GM18499 (cell line): ENCODE measurements around the gene BPIFB3.

ENCODE experiments used
- ATAC-seq: cut with Tn5 transposase; IDR thresholded peaks from one replicate; pipeline ENCODE4 v1.9.1; 2021; ENCODE audit warnings: moderate number of reproducible peaks; ENCODE audit not compliant: insufficient read depth, unreplicated experiment

The BPIFB3 gene

DNA sequence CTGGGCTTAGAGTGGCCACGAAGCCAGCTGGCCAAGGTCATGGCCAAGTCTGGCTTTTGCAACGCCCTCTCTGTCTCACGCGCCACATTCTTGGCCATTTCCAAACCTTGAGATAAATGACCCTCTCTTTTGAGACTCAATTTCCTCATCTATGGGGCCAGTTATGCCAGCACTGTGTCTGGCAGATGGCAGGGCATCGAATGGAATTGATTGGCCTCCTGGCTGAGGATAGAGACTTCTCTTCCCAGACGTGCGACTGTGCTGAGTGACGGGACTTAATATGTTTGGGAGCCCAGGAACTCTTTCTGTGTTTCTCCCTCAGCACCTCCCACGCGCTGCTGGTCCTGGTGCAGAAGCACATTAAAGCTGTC is 38.6 kb upstream of the BPIFB3 start:
- no peak for ATAC-seq

DNA sequence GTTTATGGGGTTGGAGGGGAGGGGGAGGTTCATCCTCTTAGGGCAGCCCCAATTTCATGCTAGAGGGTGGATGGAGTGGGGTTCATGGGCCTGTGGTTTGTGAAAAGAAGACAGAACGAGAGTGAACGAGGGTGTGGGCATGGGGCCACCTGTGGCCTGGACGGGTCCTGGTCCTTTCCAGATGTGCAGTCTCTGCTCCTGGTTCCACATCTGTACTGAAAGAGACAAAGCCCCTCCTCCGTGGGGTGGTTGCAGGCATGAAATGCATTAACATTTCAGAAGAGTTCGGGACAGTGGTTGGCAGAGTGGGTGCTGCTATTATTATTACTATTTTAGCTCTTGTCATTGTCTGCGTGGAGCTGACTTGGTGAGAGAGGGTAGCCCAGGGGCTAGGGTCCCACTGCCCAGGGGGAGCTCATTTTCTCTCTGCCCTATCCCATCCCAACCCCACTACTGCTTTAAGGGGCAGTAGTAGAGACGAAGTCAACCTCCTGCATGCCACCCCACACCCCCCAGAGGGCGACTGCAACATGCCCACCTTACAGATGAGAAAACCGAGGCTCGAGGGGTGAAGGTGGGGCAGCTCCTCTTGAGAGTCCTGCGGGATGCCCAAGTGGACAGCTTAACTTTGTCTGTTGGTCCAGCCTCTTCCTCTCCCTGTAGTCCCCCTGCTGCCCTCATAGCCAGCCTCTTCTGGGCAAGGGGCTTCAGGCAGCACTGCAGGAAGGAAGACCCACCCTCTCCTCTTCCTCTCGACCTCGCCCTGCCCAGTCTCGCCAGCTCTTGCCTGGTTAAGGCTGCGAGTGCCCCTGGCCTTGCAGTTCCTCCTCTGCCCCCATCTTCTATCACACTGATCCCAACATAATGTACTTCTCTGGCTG is 37.8 kb upstream of the BPIFB3 start:
- ATAC-seq = no peak

DNA sequence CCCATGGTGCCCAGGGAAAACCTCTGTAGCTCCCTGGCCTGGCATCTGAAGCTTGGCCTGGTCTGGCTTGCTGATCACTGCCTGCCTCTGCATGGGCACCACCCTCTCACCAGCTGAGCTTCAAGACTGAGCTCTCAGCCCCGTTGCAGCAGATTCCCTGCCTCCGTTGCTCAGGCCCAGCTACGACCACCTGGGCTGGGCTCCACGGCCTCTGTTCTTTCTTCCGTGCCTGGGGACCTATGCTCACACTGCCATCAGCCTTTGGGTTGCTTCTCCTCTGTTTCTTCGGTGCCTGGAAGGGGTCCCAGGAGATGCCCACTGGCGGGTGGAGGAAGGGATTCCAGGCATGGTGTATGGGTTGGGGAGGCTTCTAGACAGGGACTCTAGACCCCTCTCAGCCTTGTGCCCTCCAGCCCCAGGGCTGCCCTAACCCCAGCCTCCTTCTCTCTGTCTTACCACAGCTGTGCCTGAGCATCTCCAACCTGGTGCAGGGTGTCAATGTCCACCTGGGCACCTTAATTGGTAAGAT is 37.1 kb upstream of the BPIFB3 start:
- ATAC-seq = no peak

DNA sequence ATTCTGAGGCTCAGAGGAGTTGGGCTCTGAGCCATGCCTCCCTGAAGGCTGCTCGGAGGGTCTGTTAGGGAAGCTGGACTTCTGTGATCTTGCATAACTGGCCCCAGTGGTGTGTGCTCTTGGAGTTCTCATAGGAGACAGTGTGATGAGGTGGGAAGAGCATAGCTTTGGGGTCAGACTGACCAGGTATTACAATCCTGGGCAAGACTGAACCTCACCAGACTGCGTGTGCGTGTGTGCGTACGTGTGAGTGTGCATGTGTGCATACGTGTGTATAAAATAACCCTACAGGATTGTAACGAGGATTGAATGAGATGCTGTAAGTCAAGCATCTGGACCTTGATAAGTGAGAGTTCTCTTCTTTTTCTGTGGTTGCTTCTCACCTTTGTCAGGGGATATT is 36.2 kb upstream of the BPIFB3 start:
- ATAC-seq = no peak

DNA sequence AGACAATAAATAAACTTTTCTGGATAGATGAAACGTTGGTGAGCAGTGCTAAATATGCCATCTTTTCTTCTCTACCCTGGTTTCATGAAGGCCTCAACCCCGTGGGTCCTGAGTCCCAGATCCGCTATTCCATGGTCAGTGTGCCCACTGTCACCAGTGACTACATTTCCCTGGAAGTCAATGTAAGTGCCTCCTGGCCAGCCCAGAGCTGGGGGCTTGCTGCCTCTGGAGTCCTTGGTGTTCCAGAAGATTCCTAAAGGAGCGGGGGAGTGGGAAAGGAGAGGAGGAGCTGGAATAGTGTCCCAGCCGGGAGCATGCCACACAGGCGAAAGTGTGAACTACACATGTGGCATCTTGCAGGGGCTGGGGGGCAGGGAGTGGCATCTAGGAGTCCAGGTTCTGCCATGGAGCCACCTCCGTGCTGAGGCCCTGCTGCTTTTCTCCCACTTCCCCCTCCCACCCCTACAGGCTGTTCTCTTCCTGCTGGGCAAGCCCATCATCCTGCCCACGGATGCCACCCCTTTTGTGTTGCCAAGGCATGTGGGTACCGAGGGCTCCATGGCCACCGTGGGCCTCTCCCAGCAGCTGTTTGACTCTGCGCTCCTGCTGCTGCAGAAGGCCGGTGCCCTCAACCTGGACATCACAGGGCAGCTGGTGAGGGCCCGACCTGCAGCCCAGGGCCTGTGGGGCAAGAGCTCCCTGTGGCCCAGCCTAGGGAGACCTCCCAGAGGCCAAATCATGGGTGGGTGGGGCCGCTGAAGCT is 35.4 kb upstream of the BPIFB3 start:
- ATAC-seq = no peak

DNA sequence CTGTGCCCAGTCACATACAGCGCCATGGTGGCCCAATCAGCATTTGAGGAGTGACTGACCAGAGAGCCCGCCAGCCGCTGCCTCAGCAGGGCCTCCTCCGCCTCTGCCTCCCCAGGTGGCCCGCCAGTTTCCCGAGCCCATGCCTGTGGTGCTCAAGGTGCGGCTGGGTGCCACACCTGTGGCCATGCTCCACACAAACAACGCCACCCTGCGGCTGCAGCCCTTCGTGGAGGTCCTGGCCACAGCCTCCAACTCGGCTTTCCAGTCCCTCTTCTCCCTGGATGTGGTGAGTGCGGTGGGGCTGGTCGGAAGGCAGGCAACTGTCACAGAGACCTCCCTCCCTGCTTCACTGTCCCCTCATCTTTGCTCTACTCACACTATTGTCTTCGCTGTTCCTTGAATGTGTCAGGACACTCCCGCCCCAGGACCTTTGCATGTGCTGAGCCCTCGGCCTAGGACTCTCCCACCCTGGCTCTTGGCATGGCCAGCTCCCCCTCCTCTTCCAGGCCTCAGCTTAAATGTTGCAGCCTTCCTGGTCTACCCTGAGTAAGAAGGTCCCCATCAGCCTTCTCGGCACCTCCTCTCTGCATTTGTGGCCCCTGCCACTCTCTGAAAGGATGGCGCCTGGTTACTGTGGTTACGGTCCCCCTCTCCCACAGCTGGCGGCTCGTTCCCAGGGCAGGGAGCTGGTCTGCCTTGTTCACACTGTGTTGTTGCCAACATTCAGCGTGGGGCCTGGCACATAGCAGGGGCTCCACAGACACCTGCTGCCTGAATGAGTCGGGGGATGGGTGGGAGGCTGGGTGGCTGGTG is 34.0 kb upstream of the BPIFB3 start:
- ATAC-seq = no peak

DNA sequence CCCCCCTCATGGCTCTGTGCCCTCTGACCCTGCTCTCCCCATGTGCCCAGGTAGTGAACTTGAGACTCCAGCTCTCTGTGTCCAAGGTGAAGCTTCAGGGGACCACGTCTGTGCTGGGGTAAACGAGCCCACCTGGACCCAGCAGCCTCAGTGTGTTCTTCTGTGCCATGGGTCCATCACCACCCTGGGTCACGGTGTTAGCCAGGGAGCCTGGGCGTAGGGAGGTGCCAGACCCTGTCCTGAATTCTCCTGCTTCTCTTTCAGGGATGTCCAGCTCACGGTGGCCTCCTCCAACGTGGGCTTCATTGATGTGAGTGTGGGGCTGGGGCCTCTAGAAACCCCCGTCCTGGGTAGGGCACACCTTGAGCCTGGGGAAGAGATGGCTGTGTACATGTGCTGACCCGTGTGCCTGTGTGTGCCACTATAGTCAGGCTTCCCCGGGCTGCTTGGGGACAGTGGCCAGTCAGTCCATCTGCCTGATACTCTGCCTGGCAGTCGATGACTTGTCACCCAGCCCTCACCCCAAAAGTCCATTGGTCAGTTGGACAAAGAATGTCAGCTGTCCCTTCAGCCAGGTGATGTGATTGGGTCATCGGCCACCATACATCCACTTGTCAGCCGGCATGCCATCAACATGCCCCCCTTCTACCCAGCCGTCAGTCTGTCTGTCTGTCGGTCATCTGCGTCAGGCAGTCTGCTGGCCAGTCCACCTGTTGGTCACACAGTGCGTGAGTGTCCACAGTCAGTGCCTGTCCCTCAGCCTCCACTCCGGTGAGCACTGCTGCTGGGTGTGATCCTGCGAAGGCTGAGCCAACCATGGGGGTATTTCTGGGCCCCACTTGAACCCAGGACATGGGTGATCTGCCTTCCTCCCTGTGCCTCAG is 33.2 kb upstream of the BPIFB3 start:
- ATAC-seq = no peak

DNA sequence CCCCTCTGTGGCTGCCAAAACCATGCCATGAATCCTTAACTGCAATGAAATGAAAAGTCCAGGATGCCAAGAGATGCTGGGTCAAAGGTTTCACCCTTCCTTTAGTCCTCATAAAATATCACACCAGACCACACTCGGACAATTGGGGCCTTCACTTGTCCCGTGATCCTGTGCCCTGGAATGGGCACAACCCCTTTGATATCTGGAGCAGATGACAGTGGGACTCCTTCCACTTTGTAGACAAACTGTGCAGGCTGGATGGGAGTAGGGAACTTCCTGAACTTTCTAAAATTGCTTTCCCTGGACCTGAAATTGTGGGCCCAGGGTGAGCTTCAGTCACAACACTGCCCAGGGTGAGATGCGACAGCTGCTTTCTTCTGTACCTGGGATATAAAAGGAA is 31.8 kb upstream of the BPIFB3 start:
- ATAC-seq = no peak

DNA sequence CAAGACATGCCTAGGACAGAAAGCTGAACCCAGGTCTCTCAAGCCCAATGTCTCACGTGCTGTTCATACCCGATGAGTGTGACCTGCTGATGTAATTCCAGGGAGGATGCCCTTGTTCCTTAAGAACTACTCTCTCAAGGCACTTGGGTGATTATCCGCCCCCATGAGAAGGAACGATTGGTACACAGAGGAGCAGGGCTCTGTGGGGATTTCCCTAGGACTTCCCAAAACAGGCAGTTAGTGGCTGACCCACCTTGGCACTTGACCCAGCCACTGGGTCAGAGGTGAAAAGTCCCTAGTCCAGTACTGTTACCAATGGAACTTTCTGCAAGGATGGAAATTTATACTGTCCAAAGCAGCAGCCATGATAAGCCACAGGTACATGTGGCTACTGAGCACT is 31.4 kb upstream of the BPIFB3 start:
- ATAC-seq = no peak

DNA sequence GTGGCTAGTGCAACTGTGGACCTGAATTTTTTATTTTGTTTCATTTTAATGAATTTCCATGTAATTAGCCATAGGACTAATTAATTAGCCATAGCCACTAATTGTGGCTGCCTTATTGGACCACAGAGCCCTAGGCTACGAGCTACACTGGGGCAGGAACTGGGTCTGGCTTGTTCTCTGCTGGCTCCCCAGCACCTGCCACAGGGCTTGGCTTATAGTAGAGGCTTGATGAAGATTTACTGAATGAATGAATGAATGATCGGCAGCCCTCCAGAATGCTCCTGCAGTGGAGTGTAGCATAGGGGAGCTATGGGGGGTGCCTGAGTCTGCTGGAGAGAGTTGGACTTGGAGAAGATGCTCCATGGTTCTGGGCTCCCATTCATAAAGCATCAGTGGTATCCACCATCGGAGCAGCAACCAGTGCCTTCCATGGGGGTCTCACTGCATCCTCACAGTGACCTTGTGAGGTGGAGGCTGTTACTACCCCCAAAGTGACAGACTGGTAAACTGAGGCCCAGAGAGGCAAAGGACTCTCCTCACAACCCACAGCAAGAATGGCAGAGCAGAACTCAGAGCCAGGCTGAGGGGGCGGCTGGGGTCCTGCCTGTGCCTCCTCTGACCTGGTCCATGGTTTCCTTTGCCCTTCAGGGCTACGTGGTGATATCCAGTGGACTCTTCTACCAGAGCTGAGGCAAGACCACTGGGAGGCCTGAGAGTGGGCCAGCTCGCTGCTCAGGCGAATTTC is 30.8 kb upstream of the BPIFB3 start:
- ATAC-seq = no peak

DNA sequence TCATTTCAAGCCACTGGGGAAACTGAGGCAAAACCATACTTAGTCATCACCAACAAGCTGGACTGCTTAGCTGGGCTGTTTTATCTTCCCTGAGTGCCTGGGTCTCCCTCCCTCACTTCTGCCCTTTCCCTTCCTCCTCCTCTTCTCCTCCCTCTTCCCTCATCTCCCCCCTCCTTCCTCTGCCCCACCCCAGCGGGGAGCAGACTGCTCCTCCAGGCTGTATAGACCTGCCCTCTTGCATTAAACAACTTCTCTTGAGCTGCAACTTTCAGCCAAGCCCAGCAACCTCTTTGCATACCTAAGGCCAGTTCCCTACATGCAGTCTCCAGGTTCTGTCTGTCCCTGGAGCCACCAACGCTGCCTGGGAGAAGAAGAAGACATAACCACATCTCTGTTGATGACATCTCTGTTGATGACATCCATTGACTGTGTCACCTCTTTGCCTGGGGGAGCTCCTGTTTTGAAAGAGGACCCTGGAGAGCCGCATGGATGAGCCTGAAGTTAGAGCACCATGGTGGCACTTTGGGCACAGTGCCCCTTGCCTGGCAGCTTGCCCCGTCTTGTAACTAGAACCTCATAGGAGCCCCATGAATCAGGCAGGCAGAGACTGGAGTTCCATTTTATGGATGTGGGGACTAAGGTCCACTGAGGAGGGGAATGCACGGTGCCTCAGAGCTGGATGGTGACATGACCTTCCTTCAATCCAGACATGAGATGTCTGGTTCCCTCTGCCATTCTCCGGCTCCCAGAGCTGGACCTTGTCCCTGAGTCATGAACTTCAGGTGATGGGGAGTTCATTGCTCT is 30.1 kb upstream of the BPIFB3 start:
- no peak for ATAC-seq

DNA sequence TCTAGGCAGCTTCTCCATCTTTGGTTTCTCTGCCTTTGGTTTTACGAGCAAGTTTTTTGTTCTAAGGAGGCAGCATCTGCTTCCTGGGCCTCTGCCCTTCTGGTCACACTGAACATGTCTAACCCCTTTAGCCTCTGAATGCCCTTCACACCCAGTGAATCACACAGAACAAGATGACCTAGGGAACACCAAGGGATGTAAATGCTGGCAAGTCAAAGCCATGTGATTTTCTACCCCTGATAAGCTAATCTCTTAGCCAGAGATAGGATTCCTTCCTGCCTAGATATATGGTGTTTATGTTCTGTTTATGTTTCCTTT is 29.5 kb upstream of the BPIFB3 start:
- no peak for ATAC-seq

DNA sequence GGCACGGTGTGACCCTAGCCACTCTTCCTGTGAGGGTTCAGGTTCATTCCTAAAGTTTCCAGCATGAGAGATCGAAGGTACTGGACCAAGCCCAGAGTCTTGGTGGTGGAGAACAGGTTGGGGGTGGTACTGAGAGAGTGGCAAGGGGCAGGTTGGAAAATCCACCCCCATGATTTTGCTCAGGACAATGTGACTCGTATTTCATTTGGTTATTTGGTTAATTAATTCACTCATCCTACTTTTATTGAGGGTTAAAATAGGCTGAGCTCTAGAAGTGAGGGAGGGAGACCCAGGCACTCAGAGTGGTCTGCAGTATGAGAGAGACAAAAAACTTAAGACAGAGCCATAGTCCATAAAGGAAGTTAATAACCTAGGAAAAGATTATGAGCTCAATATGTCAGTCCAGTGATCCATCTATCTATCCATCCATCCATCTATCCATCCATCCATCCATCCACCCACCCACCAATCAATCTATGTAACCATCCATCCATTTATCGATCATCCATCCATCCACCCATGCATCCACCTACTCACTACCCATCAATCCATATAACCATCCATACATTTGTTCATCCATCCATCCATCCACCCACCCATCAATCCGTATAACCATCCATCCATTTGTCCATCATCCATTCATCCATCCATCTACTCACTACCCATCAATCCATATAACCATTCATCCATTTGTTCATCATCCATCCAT is 28.9 kb upstream of the BPIFB3 start:
- ATAC-seq = no peak

DNA sequence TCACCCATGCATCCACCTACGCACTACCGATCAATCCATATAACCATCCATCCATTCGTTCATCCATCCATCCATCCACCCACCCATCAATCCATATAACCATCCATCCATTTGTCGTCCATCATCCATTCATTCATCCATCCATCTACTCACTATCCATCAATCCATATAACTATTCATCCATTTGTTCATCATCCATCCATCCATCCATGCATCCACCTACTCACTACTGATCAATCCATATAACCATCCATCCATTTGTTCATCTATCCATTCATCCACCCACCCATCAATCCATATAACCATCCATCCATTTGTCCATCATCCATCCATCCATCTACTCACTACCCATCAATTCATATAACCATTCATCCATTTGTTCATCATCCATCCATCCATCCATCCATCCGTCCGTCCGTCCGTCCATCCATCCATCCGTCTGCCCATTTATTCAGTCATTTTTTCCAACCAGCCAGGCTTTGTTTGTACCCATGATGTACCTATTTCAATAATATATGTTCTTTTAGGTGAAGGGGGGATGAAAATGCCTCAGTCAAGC is 28.3 kb upstream of the BPIFB3 start:
- no peak for ATAC-seq

DNA sequence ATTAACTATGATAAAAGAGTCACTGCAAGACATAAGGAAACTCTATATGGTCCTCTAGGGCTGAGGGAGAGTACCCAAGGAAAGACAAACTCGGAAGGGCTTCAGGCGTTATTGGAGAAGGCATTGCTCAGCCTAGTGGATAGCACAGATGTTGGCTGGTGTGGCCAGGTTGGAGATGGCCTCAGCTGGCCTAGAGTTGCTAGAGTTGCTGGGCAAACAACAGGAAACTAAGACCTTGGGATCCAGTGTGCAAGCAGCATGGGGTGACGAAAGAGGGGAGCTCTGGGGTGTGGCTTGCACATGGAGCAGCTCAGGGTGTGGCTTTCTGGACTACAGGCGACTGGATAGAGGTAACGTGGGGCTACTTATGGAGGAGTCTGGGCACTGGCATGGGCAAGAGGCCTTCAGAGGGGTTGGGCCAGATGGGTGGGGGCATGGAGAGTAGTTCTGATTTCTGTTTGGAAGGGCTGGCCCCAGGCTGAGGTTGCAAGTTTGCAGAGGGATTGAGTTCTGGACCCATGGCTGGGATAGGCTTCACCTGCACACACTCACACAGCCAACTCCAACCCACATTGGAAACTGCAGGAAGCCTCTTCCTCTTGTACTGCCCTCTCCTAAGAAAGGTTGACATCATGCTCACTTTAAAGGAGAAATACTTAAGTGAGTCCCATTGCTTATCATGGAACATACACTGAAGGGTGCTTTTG is 27.5 kb upstream of the BPIFB3 start:
- ATAC-seq = no peak

DNA sequence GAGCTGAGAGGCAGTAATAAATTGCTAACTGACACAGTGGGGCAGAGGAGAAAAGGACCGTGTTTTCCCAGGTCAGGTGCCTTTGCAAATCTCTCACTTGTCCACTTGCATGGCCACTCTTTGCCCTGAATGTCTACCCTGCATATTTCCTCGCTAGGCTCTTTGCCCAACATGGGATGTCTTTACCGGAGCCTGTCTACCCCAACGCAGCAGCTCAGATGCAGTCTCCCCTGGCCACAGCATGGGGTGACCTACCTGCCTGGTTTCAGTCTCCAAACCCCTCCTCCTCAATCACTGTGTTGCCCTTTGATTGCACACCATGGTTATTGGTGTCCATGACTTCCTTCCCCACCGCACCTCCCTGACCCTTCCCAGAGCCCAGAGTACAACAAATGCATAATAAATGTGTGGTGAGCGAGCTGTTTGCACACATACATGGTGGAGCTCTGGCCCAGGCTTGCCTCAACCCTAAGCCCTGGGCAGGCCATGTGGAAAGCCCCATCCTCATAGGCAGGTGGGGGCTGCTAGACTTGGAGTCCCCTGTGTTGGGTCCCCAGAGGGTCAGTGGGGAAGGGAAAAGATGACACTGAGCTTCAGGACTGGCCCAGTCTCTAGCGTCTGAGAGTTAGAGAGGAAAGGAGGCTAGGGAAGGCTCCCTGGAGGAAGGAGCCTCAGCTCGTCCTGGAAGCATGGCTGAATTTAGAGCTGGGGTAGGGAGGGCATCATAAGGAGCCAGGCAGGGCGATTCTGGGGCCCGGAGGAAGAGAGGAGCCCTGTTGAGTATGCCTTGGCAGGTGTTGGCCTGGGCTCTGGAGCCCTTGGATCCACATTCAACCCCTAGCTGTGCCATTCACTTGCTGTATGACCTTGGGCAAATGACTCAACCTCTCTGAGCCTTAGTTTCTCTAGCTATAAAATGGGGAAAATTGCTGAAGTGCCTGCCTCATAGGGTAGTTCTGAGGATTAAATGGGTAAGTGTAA is 26.6 kb upstream of the BPIFB3 start:
- ATAC-seq = no peak
